Fibroblast of lung (primary cell): ENCODE measurements around the gene IL36B. TPM values are rescaled to one million over a fixed set of nuclear protein-coding genes. Genes with fewer than 3 reads are reported as not detected.

Experiments
- DNase-seq, 2 donors: peaks; one replicate each; pipeline versions ENCODE4 v3.0.0 to v3.0.0-alpha.2; 2010; ENCODE audit warnings: low read depth in 2 of 2
- H2AFZ ChIP-seq: 2 replicates; pipeline ENCODE4 v1.5.1; 2012; ENCODE audit warnings: low read length, control low read depth, inconsistent platforms
- H3K27ac ChIP-seq: 2 replicates; pipeline ENCODE4 v1.5.1; 2011; ENCODE audit warnings: low read length, control low read depth; ENCODE audit not compliant: insufficient read depth
- H3K27me3 ChIP-seq: 2 replicates; pipeline ENCODE4 v1.5.1; 2011; ENCODE audit warnings: mild to moderate bottlenecking, low read length; ENCODE audit not compliant: control insufficient read depth, insufficient read depth
- H3K36me3 ChIP-seq: 2 replicates; pipeline ENCODE4 v1.5.1; 2011; ENCODE audit warnings: low read length; ENCODE audit not compliant: control insufficient read depth, insufficient read depth
- H3K4me1 ChIP-seq: 2 replicates; pipeline ENCODE4 v1.5.1; 2011; ENCODE audit warnings: low read length; ENCODE audit not compliant: control insufficient read depth, insufficient read depth; ENCODE audit errors: extremely low read depth
- H3K4me2 ChIP-seq: 2 replicates; pipeline ENCODE4 v1.5.1; 2011; ENCODE audit warnings: low read length, control low read depth; ENCODE audit not compliant: insufficient read depth; ENCODE audit errors: extremely low read depth
- H3K4me3 ChIP-seq, 4 experiments: fragments of 200-600 bp in 1 of 4; sonication (generic) in 1 of 4; replicated peaks in 1 of 4; 2 replicates each; pipeline ENCODE4 v1.5.1; 2011 to 2016; ENCODE audit warnings: low read length in 4 of 4, low read depth in 3 of 4, mild to moderate bottlenecking in 3 of 4, control low read depth in 2 of 4, inconsistent platforms in 1 of 4, mixed read lengths in 1 of 4; ENCODE audit not compliant: insufficient read depth in 1 of 4; ENCODE audit errors: control extremely low read depth in 1 of 4
- H3K79me2 ChIP-seq: 2 replicates; pipeline ENCODE4 v1.5.1; 2012; ENCODE audit warnings: mild to moderate bottlenecking, low read length, inconsistent platforms; ENCODE audit not compliant: control insufficient read depth, insufficient read depth
- H3K9ac ChIP-seq: 2 replicates; pipeline ENCODE4 v1.5.1; 2011; ENCODE audit warnings: mild to moderate bottlenecking, low read length, control low read depth; ENCODE audit not compliant: insufficient read depth
- H3K9me3 ChIP-seq: 2 replicates; pipeline ENCODE4 v1.5.1; 2012; ENCODE audit warnings: low read depth, low read length; ENCODE audit not compliant: control insufficient read depth, insufficient read depth
- H4K20me1 ChIP-seq: 2 replicates; pipeline ENCODE4 v1.5.1; 2011; ENCODE audit warnings: low read length; ENCODE audit not compliant: control insufficient read depth, insufficient read depth; ENCODE audit errors: extremely low read depth
- CTCF ChIP-seq, 2 donors: IDR thresholded peaks in 1 of 2; conservative IDR thresholded peaks in 1 of 2; 1 replicate in 1 of 2; 2 replicates in 1 of 2; pipeline ENCODE4 v1.5.1; 2011 to 2012; ENCODE audit warnings: low read length in 2 of 2, control low read depth in 1 of 2, inconsistent platforms in 1 of 2, low read depth in 1 of 2, mild to moderate bottlenecking in 1 of 2
- EZH2 ChIP-seq: IDR thresholded peaks from 2 replicates; pipeline ENCODE4 v1.5.1; 2012; ENCODE audit warnings: low read length, control low read depth, mild to moderate bottlenecking; ENCODE audit errors: missing control alignments
- polyA plus RNA-seq, 2 donors: library from polyadenylated mRNA; depleted of rRNA in 1 of 2; stranded (reverse) in 1 of 2; unstranded in 1 of 2; fragments of >200 nt; gene quantifications; 2 replicates each; pipeline ENCODE4 v1.2.1, GENCODE V29; 2011 to 2012; ENCODE audit warnings: missing spikeins in 1 of 2
- total RNA-seq: library from RNA; depleted of rRNA; stranded (reverse); fragments of >200 nt; gene quantifications from 2 replicates; pipeline ENCODE4 v1.2.1, GENCODE V29; 2014

The IL36B gene
- total and polyA plus RNA-seq, 2 donors (not counting 1 experiment from before 2014, with no cell fraction given): not detected

GRCh38 chr2:113092864-113093612, 40.4 kb upstream of the IL36B start:
- no peak overlapping the region for H3K4me3 ChIP-seq
- no peak overlapping the region for H3K27ac ChIP-seq
- TF ChIP-seq CTCF (conservative IDR thresholded peaks at IDR 0.05 in 1 of 2, IDR thresholded peaks at IDR 0.05 in 1 of 2; ENCODE audit: low read depth in 1 of 2, low read length in 2 of 2) (no peak), EZH2 (no peak)
- no peak for DNase-seq
- no peaks in the 10 kb centered on the region for H4K20me1 ChIP-seq
- H3K27me3 ChIP-seq: no peaks in the 10 kb centered on the region
- H3K4me2 ChIP-seq: no peak overlapping the region
- no peaks in the 10 kb centered on the region for H3K9me3 ChIP-seq
- no peak overlapping the region for H2AFZ ChIP-seq
- no peaks in the 10 kb centered on the region for H3K4me1 ChIP-seq
- H3K9ac ChIP-seq: no peak overlapping the region
- H3K36me3 ChIP-seq: no peaks in the 10 kb centered on the region
- no peaks in the 10 kb centered on the region for H3K79me2 ChIP-seq

- Histone ChIP-seq H3K36me3 (no peaks in the 10 kb centered on the region), H3K9ac (no peak overlapping the region), H3K4me2 (no peak overlapping the region), H2AFZ (no peak overlapping the region), H3K79me2 (no peaks in the 10 kb centered on the region), H3K27me3 (no peaks in the 10 kb centered on the region), H4K20me1 (no peaks in the 10 kb centered on the region), H3K4me1 (no peaks in the 10 kb centered on the region), H3K9me3 (no peaks in the 10 kb centered on the region), H3K27ac (no peak overlapping the region), H3K4me3 (no peak overlapping the region)
- no peak for DNase-seq
- no peak for TF ChIP-seq EZH2
- no peak for TF ChIP-seq CTCF (conservative IDR thresholded peaks at IDR 0.05 in 1 of 2, IDR thresholded peaks at IDR 0.05 in 1 of 2; ENCODE audit: low read depth in 1 of 2, low read length in 2 of 2)
Measured at GRCh38 chr2:113091231-113091896, 38.7 kb upstream of the IL36B start.

- Histone ChIP-seq H4K20me1 (no peaks in the 10 kb centered on the region), H3K4me2 (no peak overlapping the region), H3K9me3 (no peaks in the 10 kb centered on the region), H3K4me1 (no peaks in the 10 kb centered on the region), H3K36me3 (no peaks in the 10 kb centered on the region), H3K9ac (no peak overlapping the region), H3K4me3 (no peak overlapping the region), H3K79me2 (no peaks in the 10 kb centered on the region), H3K27ac (no peak overlapping the region), H2AFZ (no peak overlapping the region), H3K27me3 (no peaks in the 10 kb centered on the region)
- no peak for TF ChIP-seq CTCF (conservative IDR thresholded peaks at IDR 0.05 in 1 of 2, IDR thresholded peaks at IDR 0.05 in 1 of 2; ENCODE audit: low read depth in 1 of 2, low read length in 2 of 2)
- TF ChIP-seq EZH2: no peak
- DNase-seq: no peak
Measured at GRCh38 chr2:113089916-113090315, 37.2 kb upstream of the IL36B start.
